DMS53 treated with DMSO at 0.1 percent for 48 hours (cell line): Measurements from ENCODE around the gene LDLRAD2.

ENCODE experiments used
- DNase-seq: peaks from one replicate; lab custom pipeline; 2025; ENCODE audit not compliant: unreplicated experiment; lab: John Stamatoyannopoulos, UW

Gene LDLRAD2

GRCh38 chr1:21857840-21858670 is 46.0 kb downstream of the LDLRAD2 start:
- DNase-seq: no peak

DNA sequence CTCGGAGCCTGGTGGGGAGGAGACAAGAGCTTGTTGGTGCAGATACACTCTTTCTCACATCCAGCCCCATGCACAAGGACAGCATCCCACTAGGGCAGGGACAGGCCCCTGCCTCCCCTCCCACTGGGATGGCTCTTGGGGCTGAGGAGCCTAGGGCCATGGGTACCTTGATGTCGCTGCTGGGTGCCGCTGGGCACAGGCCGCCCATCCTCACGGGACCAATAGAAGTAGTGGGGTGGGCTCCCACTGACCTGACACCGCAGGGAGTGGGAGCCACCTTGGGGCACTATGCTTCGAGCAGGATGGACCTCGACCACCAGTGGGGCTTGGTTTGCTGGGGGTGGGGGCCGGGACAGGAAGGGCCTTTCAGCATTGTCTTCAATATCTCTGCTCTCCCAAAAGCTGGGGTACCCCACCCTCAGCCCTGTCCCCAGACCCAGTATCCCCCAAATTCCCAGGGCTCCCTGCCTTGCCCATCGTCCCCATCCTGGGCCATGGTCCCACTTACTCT is 47.7 kb downstream of the LDLRAD2 start:
- DNase-seq: no peak

DNA sequence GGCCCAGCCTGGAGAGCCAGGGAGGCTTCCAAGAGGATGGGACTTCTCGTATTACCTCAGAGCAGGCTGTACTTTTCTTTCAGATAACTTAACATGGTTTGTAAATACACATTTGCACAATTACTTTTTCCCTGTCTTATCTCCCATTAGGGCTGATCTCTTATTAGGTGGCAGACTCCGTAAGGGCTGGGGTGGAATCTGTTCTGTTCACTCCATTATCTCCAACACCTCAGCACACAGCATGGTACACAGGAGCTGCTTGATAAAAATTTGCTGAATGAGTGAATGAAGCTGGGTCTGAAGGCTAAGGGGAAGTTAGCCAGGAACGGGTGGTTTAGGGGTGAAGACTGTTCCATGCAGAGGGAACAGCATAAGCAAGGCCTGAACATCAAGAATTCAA is 48.9 kb downstream of the LDLRAD2 start:
- DNase-seq: no peak

DNA sequence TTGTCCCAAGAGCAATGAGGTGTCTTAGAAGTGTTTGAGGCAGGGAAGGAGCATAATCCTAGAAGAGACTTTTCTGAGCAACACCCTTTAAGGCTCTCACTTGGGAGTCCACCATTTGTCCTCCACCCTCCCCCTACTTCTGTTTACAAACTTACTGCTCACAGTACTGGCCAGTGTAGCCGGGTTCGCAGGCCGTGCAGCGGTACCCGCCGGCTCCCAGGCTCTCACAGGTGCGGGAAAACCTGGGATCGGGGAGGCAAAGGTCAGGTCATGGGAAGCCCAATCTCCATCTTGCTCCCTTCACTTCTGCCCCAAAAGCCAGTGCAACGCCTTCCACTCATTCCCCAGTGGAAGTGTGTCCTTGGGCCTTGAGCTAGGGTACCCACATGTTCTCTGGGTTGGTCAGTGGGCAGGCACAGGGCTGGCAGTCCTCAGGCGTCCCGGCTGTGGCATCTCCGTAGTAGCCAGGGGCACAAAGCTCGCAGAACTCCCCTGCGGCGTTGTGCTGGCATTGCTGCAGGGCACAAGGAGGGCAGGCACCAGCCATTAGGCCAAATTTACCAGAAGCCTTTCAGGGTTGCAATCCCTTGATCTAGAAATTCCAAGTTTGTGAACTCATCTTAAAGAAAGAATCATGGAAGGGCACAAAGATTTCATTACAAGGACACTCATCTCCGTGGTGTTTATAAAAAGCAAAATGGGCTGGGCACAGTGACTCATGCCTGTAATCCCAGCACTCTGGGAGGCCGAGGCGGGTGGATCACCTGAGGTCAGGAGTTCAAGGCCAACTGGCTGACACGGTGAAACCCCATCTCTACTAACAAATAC is 49.8 kb downstream of the LDLRAD2 start:
- no peak for DNase-seq

DNA sequence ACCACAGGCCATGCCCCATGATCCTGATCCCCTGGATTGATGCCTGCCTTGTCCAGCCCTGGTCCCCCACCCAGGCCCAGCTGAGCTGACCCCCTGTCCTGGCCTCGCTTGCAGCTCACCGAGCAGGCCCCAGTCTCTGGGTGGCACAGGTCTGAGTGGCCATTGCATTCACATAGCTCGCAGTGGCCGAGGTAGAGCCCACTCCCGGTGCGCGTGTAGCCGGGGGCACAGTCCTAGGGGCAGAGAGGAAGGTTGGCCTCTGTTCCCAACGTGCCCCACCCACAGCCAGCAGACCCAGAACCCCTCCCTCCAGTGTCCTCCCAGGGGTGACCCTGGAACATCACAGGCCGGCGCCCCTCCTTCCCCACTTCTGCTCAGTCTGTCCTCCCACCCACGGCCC is 51.9 kb downstream of the LDLRAD2 start:
- no peak for DNase-seq

DNA sequence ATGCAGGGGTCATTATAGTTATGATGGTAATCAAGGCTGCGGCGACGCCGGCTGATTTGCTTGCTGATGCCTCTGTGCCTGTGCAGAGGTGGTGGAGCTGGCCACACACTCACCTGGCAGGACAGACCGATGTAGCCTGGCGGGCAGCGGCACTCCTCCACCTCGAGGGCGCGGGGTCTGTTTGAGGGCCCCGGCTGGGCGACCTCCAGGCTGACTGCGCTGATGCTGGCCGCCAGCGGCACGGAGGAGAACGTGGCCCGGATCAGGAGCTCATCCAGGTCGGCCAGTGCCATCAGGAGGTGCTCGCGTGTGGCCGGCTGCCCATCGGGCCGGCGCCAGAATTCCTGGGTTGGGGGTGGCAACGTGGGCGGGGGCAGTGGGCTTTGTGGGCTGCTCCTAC is 52.7 kb downstream of the LDLRAD2 start:
- no peak for DNase-seq

DNA sequence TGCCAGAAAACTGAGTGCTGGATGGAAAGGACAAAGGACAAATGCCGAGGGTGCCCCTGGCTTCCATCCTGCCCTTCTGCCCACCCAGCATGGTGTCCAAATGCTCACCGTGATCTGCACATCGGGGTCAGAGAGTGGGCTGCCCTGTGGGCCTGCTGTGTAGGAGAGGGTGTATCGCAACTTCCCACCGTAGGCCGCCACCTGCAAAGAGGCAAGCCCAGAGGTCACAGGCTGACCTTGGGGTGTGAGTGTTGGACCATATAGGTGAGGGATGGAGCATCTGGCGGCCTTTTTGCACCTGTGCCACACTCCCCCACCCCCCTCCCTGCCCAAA is 53.5 kb downstream of the LDLRAD2 start:
- no peak for DNase-seq

- DNase-seq: no peak
Measured at GRCh38 chr1:21865943-21866706, 54.1 kb downstream of the LDLRAD2 start.

- no peak for DNase-seq
Measured at GRCh38 chr1:21866707-21867043, 54.6 kb downstream of the LDLRAD2 start.

DNA sequence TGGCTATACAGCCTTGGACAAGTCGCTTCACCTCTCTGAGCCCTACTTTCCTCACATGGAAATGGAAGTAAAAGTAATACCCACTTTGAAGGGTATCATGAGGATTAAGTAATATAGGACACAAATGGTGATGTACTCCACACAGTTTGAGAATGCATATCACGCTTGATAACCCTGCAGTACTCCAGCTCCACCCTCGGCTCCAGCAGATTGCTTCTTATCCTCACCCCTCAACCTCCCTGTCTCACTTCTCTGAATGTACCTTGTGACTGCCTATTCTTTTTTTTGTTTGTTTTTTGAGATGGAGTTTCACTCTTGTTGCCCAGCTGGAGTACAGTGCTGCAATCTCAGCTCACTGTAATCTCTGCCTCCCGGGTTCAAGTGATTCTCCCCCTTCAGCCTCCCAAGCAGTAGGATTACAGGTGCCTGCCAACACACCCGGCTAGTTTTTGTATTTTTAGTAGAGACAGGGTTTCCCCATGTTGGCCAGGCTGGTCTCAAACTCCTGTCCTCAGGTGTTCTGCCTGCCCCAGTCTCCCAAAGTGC is 55.5 kb downstream of the LDLRAD2 start:
- no peak for DNase-seq

- no peak for DNase-seq
Measured at GRCh38 chr1:21868482-21868881, 56.4 kb downstream of the LDLRAD2 start.

DNA sequence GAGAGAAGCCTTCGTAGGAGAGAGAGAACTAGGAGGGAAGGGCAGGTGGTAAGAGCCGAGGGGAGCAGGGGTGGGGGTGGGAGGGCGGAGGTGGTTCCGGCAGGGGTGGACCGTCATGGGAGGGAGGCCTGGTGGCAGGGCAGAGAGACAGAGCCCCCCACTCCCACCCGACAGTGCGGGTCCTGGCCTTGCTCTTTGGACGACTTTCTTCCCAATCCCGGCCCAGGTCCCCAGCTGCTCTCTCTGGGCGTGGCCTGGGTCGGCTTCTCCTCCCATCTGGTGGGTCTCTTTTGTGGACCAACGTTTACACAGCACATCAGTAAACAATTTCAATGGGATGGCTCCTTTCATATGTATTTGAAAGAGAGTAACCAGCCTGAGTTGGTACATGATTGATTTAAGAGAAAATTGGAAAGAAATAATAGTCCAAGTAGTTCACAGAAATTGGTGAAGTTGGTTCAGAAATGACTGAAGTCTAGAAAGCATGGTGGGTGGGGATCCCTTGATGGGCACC is 56.9 kb downstream of the LDLRAD2 start:
- peak; percentile 28 for DNase-seq

- DNase-seq: peak; percentile 39
Measured at GRCh38 chr1:21869620-21870121, 57.6 kb downstream of the LDLRAD2 start.

DNA sequence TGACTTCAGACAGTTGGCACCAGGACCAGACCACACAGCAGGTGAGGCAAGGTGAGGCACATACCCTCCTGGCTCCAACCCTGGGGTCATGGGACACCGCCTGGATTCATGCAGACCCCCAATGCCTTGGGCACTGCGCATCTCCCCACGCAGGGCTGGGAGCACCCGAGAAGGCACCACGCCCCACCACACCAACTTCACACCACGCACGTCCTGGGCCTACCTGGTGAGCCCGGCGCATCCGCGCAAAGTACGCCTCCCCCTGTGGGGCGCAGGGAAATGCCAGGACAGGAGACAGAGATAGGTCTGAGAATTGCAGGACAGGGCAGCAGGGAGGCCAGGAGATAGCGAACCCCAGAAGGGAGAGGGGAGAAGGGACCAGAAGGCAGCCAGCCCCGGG is 58.5 kb downstream of the LDLRAD2 start:
- DNase-seq: no peak

GRCh38 chr1:21871943-21872342 is 59.9 kb downstream of the LDLRAD2 start:
- DNase-seq: no peak

- no peak for DNase-seq
Measured at GRCh38 chr1:21872445-21873079, 60.5 kb downstream of the LDLRAD2 start.

DNA sequence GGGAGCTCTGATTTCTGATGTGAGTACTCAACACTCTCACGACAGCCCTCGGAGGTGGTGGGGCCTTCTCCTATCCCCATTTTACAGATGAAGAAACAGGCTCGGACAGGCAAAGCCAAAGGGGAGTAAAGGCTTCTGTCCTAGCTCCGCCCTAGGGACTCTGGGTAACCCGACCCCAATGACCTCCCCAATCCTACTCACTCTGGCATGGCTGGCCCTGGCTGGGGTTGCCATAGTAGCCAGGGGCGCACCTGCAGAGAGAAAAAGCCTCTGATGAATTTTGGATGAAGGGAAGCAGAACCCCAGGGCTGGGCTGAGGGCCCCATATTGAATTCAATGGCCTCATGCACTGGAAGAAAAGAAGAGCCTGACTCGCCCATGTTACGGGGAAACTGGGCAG is 61.1 kb downstream of the LDLRAD2 start:
- no peak for DNase-seq

DNA sequence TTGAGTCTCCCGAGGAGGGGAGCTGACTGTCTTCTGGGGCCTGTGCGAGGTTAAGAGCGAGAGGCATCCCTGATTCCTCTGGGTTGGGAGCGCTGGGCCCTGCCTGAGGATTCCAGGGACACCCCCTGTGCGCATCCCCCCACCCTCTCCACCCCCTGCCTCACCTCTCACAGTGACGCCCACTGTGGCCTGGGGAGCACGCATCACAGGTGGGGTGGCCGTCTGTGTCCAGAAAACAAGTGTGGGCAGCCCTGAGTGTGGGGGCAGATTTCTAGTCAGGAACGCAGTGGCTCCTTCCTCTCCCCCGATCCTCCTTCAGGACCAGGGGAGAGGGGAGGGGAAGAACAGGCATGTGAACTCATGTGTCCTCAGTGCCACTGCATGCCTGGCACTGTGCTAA is 61.7 kb downstream of the LDLRAD2 start:
- DNase-seq: no peak

DNA sequence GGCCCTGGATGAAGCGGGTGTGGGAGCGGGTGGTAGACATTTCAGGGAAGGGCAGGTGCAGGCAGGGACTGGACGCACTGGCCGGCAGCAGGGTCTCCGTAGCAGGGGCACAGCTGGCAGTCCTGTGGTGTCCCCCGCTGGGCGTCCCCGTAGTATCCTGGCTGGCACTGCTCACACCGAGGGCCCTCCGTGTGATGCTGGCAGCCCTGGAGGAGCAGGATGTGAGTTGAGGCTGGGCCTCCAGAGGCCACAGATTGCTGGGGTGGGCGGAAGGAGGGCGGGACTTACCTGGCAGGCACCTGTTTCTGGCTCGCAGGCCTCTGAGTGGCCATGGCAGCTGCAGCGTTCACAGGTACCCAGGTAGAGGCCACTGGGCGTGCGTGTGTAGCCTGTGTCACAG is 62.3 kb downstream of the LDLRAD2 start:
- DNase-seq: no peak
